ENCODE data around the gene PIAS4.

- TF ChIP-seq CTCF (IDR thresholded peaks at IDR 0.05; ENCODE audit: insufficient read depth, low read length, poor library complexity, severe bottlenecking): no peak
- TF ChIP-seq EZH2phosphoT487 (conservative IDR thresholded peaks at IDR 0.05; ENCODE audit: low read length): no peak
Measured at GRCh38 chr19:4007836-4008539, 452 bp downstream of the PIAS4 start.

Measured in SU-DHL-6 (cell line).